PC-9 (cell line): Measurements from ENCODE around the gene ZBTB7C. TPM values are rescaled to one million over a fixed set of nuclear protein-coding genes. Genes with fewer than 3 reads are reported as not detected.

Experiments
- BruUV-seq: library from RNA; stranded (reverse); fragments of 400-500 nt; replicated peaks from 2 replicates; lab custom pipeline; 2021; lab: Mats Ljungman, UMichigan
- CTCF ChIA-PET: fragments of 300-600 bp; sonication (Branson Sonifier 250); formaldehyde crosslinking; loops from one replicate; lab custom pipeline; 2022; ENCODE audit warnings: antibody characterized with exemption; lab: Charles Lee
- POLR2A ChIA-PET: fragments of 300-600 bp; sonication (Branson Sonifier 250); formaldehyde crosslinking; loops from one replicate; lab custom pipeline; 2022; ENCODE audit warnings: antibody characterized with exemption; ENCODE audit not compliant: unreplicated experiment; lab: Charles Lee
- DNase-seq, 2 experiments: peaks; one replicate each; pipeline versions ENCODE4 v3.0.0 to v3.0.0-alpha.2; 2015 to 2022; ENCODE audit warnings: mixed read lengths in 1 of 2
- H2AFZ ChIP-seq: fragments of 200-600 bp; sonication (generic); 2 replicates; pipeline ENCODE4 v1.8.1; 2017; ENCODE audit warnings: antibody characterized with exemption
- H3F3A ChIP-seq: fragments of 200-600 bp; sonication (generic); 2 replicates; pipeline ENCODE4 v1.8.1; 2017; ENCODE audit warnings: antibody characterized with exemption, mild to moderate bottlenecking, low read depth; ENCODE audit not compliant: insufficient read depth
- H3K27ac ChIP-seq: fragments of 200-600 bp; sonication (generic); 2 replicates; pipeline ENCODE4 v1.6.1; 2016; ENCODE audit warnings: mixed run types
- H3K27me3 ChIP-seq: fragments of 200-600 bp; sonication (generic); 2 replicates; pipeline ENCODE4 v1.6.1; 2016; ENCODE audit warnings: low read depth, mixed run types; ENCODE audit not compliant: insufficient read depth
- H3K36me3 ChIP-seq: fragments of 200-600 bp; sonication (generic); 2 replicates; pipeline ENCODE4 v1.6.1; 2016; ENCODE audit warnings: low read depth, mixed run types
- H3K4me1 ChIP-seq: fragments of 200-600 bp; sonication (generic); replicated peaks from 2 replicates; pipeline ENCODE4 v1.6.1; 2016; ENCODE audit warnings: mixed run types; ENCODE audit not compliant: insufficient read depth
- H3K4me2 ChIP-seq: fragments of 200-600 bp; sonication (generic); 2 replicates; pipeline ENCODE4 v1.6.1; 2017; ENCODE audit warnings: mixed run types
- H3K4me3 ChIP-seq: fragments of 200-600 bp; sonication (generic); 2 replicates; pipeline ENCODE4 v1.6.1; 2016; ENCODE audit warnings: mixed run types
- H3K79me2 ChIP-seq: fragments of 200-600 bp; sonication (generic); 2 replicates; pipeline ENCODE4 v1.6.1; 2017; ENCODE audit warnings: low read depth, mixed run types
- H3K9me2 ChIP-seq: fragments of 200-600 bp; sonication (generic); 2 replicates; pipeline ENCODE4 v1.8.1; 2017; ENCODE audit warnings: mild to moderate bottlenecking; ENCODE audit not compliant: insufficient read depth
- H3K9me3 ChIP-seq: fragments of 200-600 bp; sonication (generic); 2 replicates; pipeline ENCODE4 v1.8.1; 2016; ENCODE audit warnings: low read depth; ENCODE audit not compliant: insufficient read depth
- H4K20me1 ChIP-seq: fragments of 200-600 bp; sonication (generic); 2 replicates; pipeline ENCODE4 v1.8.1; 2017; ENCODE audit not compliant: insufficient read depth
- CTCF ChIP-seq: fragments of 200-600 bp; sonication (generic); conservative IDR thresholded peaks from 2 replicates; pipeline ENCODE4 v1.6.1; 2017; ENCODE audit warnings: mixed run types, antibody characterized with exemption, mild to moderate bottlenecking, moderate library complexity
- EZH2 ChIP-seq: fragments of 200-600 bp; sonication (generic); IDR thresholded peaks from 2 replicates; pipeline ENCODE4 v1.8.0; 2017; ENCODE audit warnings: antibody characterized with exemption, low read depth
- intact Hi-C: fragments of 100-400 bp; cut with micrococcal nuclease; formaldehyde crosslinking; loops from one replicate; pipeline ENCODE4 v1.10.0; 2022; ENCODE audit not compliant: unreplicated experiment
- total RNA-seq: library from RNA; stranded (reverse); gene quantifications from 2 replicates; pipeline ENCODE4 v1.2.3, GENCODE V29; 2021

The ZBTB7C gene
- total RNA-seq, 1 experiment from 2014 or later, result not detected

GRCh38 chr18:48030616-48031480 is 378.3 kb downstream of the ZBTB7C start:
- peak; percentile 38 to 61 for DNase-seq
- H4K20me1 ChIP-seq, result no peaks in the 10 kb centered on the region
- no peaks in the 10 kb centered on the region for H3K36me3 ChIP-seq
- no peak overlapping the region for H3K4me2 ChIP-seq
- no peaks in the 10 kb centered on the region for H3K9me2 ChIP-seq
- ChIA-PET CTCF (interaction anchor here (0.8 kb wide), 1 partner anchor 434 kb away, joined by 5 read pairs; no protein-coding TSS in a partner anchor), POLR2A (no interaction called here)
- H2AFZ ChIP-seq, result no peak overlapping the region
- no peaks in the 10 kb centered on the region for H3K27me3 ChIP-seq
- no peaks in the 10 kb centered on the region for H3K9me3 ChIP-seq
- H3K27ac ChIP-seq, result no peak overlapping the region
- TF ChIP-seq CTCF (peak; percentile 83), EZH2 (no peak)
- no peaks in the 10 kb centered on the region for H3K79me2 ChIP-seq
- peaks cover 33% of the 10 kb centered on the region for H3K4me1 ChIP-seq
- BruUV-seq, result no TSS peak
- H3K4me3 ChIP-seq, result no peak overlapping the region
- intact Hi-C loops, result loop anchor here (2.0 to 10.0 kb wide), 4 partner anchors 196 to 1414 kb away; no protein-coding TSS in a partner anchor
- peaks cover 9% of the 10 kb centered on the region for H3F3A ChIP-seq

- H4K20me1 ChIP-seq, result no peaks in the 10 kb centered on the region
These were observed 379.7 kb downstream of the ZBTB7C start for GRCh38 chr18:48029296-48029986.

More at GRCh38 chr18:48029296-48029986, 379.7 kb downstream of the ZBTB7C start:
- Histone ChIP-seq H3K79me2 (no peaks in the 10 kb centered on the region), H3F3A (peaks cover 9% of the 10 kb centered on the region), H2AFZ (no peak overlapping the region), H3K4me2 (no peak overlapping the region; the same call in 1 of the 2 replicates), H3K36me3 (no peaks in the 10 kb centered on the region), H3K9me3 (no peaks in the 10 kb centered on the region), H3K27me3 (no peaks in the 10 kb centered on the region), H3K4me1 (peaks cover 33% of the 10 kb centered on the region), H3K4me3 (no peak overlapping the region), H3K27ac (no peak overlapping the region), H3K9me2 (no peaks in the 10 kb centered on the region)
- ChIA-PET POLR2A (no interaction called here), CTCF (no interaction called here)
- TF ChIP-seq EZH2 (no peak), CTCF (no peak)
- DNase-seq, result no peak
- intact Hi-C loops, result no loop called here
- BruUV-seq, result no TSS peak
